H9 (cell line): ENCODE measurements around the gene GPS1. TPM values are rescaled to one million over a fixed set of nuclear protein-coding genes. Genes with fewer than 3 reads are reported as not detected.

ENCODE experiments used
- DNase-seq: peaks from one replicate; pipeline ENCODE4 v3.0.0-alpha.2; 2017
- H2AFZ ChIP-seq: one replicate; pipeline ENCODE4 v1.6.1; 2013; ENCODE audit warnings: mild to moderate bottlenecking, low read length, control low read depth, moderate library complexity
- H2AK5ac ChIP-seq: 2 replicates; pipeline ENCODE4 v1.6.1; 2013; ENCODE audit warnings: low read length, control low read depth, mixed read lengths; ENCODE audit not compliant: insufficient read length
- H2BK120ac ChIP-seq: one replicate; pipeline ENCODE4 v1.6.1; 2013; ENCODE audit warnings: low read depth, mild to moderate bottlenecking, low read length, control low read depth, inconsistent platforms; ENCODE audit not compliant: poor library complexity, severe bottlenecking
- H2BK12ac ChIP-seq: 2 replicates; pipeline ENCODE4 v1.6.1; 2013; ENCODE audit warnings: low read length, control low read depth, mixed read lengths, low read depth; ENCODE audit not compliant: insufficient read length
- H2BK15ac ChIP-seq: 2 replicates; pipeline ENCODE4 v1.6.1; 2013; ENCODE audit warnings: low read depth, low read length, control low read depth
- H2BK20ac ChIP-seq: one replicate; pipeline ENCODE4 v1.6.1; 2013; ENCODE audit warnings: low read depth, mild to moderate bottlenecking, low read length, control low read depth, inconsistent platforms; ENCODE audit not compliant: poor library complexity, severe bottlenecking
- H2BK5ac ChIP-seq: 2 replicates; pipeline ENCODE4 v1.6.1; 2013; ENCODE audit warnings: low read length, control low read depth, mixed read lengths; ENCODE audit not compliant: insufficient read length
- H3K14ac ChIP-seq: 2 replicates; pipeline ENCODE4 v1.6.1; 2013; ENCODE audit warnings: low read length, control low read depth; ENCODE audit not compliant: insufficient read depth
- H3K18ac ChIP-seq: 2 replicates; pipeline ENCODE4 v1.6.1; 2013; ENCODE audit warnings: low read depth, mild to moderate bottlenecking, mixed read lengths, low read length, control low read depth; ENCODE audit not compliant: insufficient read length
- H3K23ac ChIP-seq: 2 replicates; pipeline ENCODE4 v1.6.1; 2013; ENCODE audit warnings: low read length, control low read depth, mixed read lengths, low read depth; ENCODE audit not compliant: insufficient read length
- H3K23me2 ChIP-seq: 2 replicates; pipeline ENCODE4 v1.6.1; 2013; ENCODE audit warnings: low read depth, mild to moderate bottlenecking, mixed read lengths, low read length, control low read depth; ENCODE audit not compliant: insufficient read length, poor library complexity, severe bottlenecking
- H3K27ac ChIP-seq: 2 replicates; pipeline ENCODE4 v1.5.1; 2013; ENCODE audit warnings: low read length, control low read depth, mixed read lengths, low read depth; ENCODE audit not compliant: insufficient read length
- H3K27me3 ChIP-seq: 2 replicates; pipeline ENCODE4 v1.6.1; 2013; ENCODE audit warnings: low read length, control low read depth, inconsistent platforms; ENCODE audit not compliant: insufficient read depth
- H3K4ac ChIP-seq: 2 replicates; pipeline ENCODE4 v1.6.1; 2013; ENCODE audit warnings: low read depth, mild to moderate bottlenecking, control low read depth, inconsistent platforms, low read length, moderate library complexity
- H3K4me1 ChIP-seq: 2 replicates; pipeline ENCODE4 v1.6.1; 2013; ENCODE audit warnings: low read length, control low read depth, inconsistent platforms; ENCODE audit not compliant: insufficient read depth
- H3K4me2 ChIP-seq: 2 replicates; pipeline ENCODE4 v1.6.1; 2013; ENCODE audit warnings: low read length, control low read depth, mixed read lengths; ENCODE audit not compliant: insufficient read length, insufficient read depth
- H3K56ac ChIP-seq: 2 replicates; pipeline ENCODE4 v1.6.1; 2013; ENCODE audit warnings: low read depth, mild to moderate bottlenecking, mixed read lengths, low read length, control low read depth; ENCODE audit not compliant: insufficient read length
- H3K79me1 ChIP-seq: 2 replicates; pipeline ENCODE4 v1.6.1; 2013; ENCODE audit warnings: low read depth, mild to moderate bottlenecking, moderate library complexity, low read length, control low read depth, inconsistent platforms; ENCODE audit not compliant: insufficient read depth, poor library complexity, severe bottlenecking
- H3K79me2 ChIP-seq: 2 replicates; pipeline ENCODE4 v1.6.1; 2013; ENCODE audit warnings: low read length, control low read depth, inconsistent platforms; ENCODE audit not compliant: insufficient read depth
- H3K9ac ChIP-seq: 2 replicates; pipeline ENCODE4 v1.6.1; 2013; ENCODE audit warnings: low read length, control low read depth, mixed read lengths; ENCODE audit not compliant: insufficient read length; ENCODE audit errors: extremely low read depth
- H3K9me3 ChIP-seq: one replicate; pipeline ENCODE4 v1.6.1; 2013; ENCODE audit warnings: low read depth, low read length, inconsistent platforms; ENCODE audit not compliant: control insufficient read depth
- H3T11ph ChIP-seq: one replicate; pipeline ENCODE4 v1.6.1; 2013; ENCODE audit warnings: mild to moderate bottlenecking, low read length, control low read depth, inconsistent platforms
- H4K20me1 ChIP-seq: one replicate; pipeline ENCODE4 v1.6.1; 2013; ENCODE audit not compliant: control insufficient read depth, insufficient read length, insufficient read depth
- H4K5ac ChIP-seq: 2 replicates; pipeline ENCODE4 v1.6.1; 2013; ENCODE audit warnings: low read depth, mild to moderate bottlenecking, mixed read lengths, low read length, control low read depth; ENCODE audit not compliant: insufficient read length
- H4K8ac ChIP-seq: replicated peaks from 2 replicates; pipeline ENCODE4 v1.6.1; 2013; ENCODE audit warnings: low read length, control low read depth, mixed read lengths, low read depth; ENCODE audit not compliant: insufficient read length
- H4K91ac ChIP-seq: 2 replicates; pipeline ENCODE4 v1.6.1; 2013; ENCODE audit warnings: low read depth, mild to moderate bottlenecking, moderate library complexity, mixed read lengths, low read length, control low read depth; ENCODE audit not compliant: insufficient read length
- H3K27ac Mint-ChIP-seq, 3 experiments: 2 replicates in 2 of 3; 3 replicates in 1 of 3; pipeline ENCODE4 v1.8.0; 2020 to 2021; ENCODE audit warnings: mixed read lengths in 3 of 3, mild to moderate bottlenecking in 1 of 3, moderate library complexity in 1 of 3
- H3K27me3 Mint-ChIP-seq: 2 replicates; pipeline ENCODE4 v1.8.0; 2021; ENCODE audit warnings: low read depth, mild to moderate bottlenecking, moderate library complexity, mixed read lengths
- H3K36me3 Mint-ChIP-seq, 3 experiments: 2 replicates in 2 of 3; 3 replicates in 1 of 3; pipeline ENCODE4 v1.8.0; 2020 to 2021; ENCODE audit warnings: low read depth in 3 of 3, mixed read lengths in 3 of 3; ENCODE audit not compliant: insufficient read depth in 1 of 3
- H3K4me1 Mint-ChIP-seq, 2 experiments: 2 replicates each; pipeline ENCODE4 v1.8.0; 2020; ENCODE audit warnings: mixed read lengths in 2 of 2
- H3K4me3 Mint-ChIP-seq, 2 experiments: 2 replicates in 1 of 2; 3 replicates in 1 of 2; pipeline ENCODE4 v1.8.0; 2020 to 2021; ENCODE audit warnings: mild to moderate bottlenecking in 2 of 2, mixed read lengths in 2 of 2, moderate library complexity in 1 of 2
- H3K9me3 Mint-ChIP-seq, 2 experiments: 2 replicates in 1 of 2; 3 replicates in 1 of 2; pipeline ENCODE4 v1.8.0; 2020; ENCODE audit warnings: mild to moderate bottlenecking in 2 of 2, mixed read lengths in 2 of 2, moderate library complexity in 1 of 2
- CTCF ChIP-seq: fragments of 200-600 bp; sonication (generic); conservative IDR thresholded peaks from 3 replicates; pipeline ENCODE4 v1.8.0; 2021; ENCODE audit warnings: antibody characterized with exemption, mild to moderate bottlenecking
- WGBS: extraction: QIAGEN DNeasy Blood & Tissue Kit; methylation state at CpG from one replicate; pipeline ENCODE4 v1.1.7; 2013; ENCODE audit warnings: missing lambda C conversion rate, low lambda C conversion rate, mixed read lengths; ENCODE audit not compliant: insufficient read length; ENCODE audit errors: extremely low coverage; 5-methylcytosine and 5-hydroxymethylcytosine counted together
- total RNA-seq: library from RNA; stranded (reverse); gene quantifications from 2 replicates; pipeline ENCODE4 v1.2.1, GENCODE V29; 2021

GPS1 gene
- total RNA-seq, 1 experiment from 2014 or later: 164 TPM

DNA sequence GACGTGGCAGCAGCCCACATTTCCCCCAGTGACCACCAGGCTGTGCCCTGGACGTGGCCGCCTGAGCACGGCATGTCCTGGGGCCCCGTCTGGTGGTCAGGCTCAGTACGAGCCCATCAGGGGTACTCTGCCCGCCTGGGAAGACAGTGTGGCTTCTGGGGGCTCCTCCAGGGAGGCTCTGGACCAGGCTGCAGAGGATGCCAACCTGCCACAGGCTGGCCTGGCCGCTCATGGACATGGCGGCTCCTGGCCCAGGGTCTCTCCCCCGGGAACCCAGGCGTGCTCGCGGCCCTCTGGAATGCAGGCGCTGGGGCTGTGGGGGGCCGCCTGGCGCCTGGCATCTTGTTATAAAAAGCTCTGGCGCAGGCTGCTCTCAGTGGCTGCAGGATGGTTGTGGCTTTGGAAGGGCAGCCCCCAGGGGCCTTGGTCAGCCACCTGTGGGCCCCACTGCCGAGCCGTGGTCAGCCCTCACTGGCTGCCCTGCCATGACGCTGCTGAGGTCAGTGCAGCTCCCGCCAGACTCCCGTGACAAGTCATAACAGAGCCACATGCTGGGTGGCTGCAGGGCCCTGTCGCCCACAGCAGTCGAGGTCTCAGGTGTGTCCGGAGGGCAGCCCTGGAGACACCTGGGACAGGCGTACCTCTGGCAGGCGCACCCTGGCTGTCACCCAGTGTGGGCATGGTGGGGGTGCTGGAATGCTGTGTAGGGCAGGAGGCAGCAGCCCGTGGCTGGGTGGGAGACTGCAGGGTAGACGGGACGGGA is 44.0 kb upstream of the GPS1 start:
- Histone ChIP-seq H3K23me2 (no peaks in the 10 kb centered on the region), H4K91ac (no peak overlapping the region), H3K27ac (no peak overlapping the region), H3K9ac (no peak overlapping the region), H3T11ph (no peak overlapping the region), H4K5ac (no peak overlapping the region), H2BK12ac (no peak overlapping the region), H2AFZ (no peak overlapping the region), H3K79me1 (no peaks in the 10 kb centered on the region), H3K23ac (no peak overlapping the region), H2BK20ac (no peak overlapping the region), H2BK120ac (no peak overlapping the region), H2AK5ac (no peak overlapping the region), H2BK5ac (no peak overlapping the region), H2BK15ac (no peak overlapping the region; the same call in 1 of the 2 replicates), H4K20me1 (no peaks in the 10 kb centered on the region), H3K4me2 (no peak overlapping the region), H4K8ac (no peak overlapping the region), H3K14ac (no peak overlapping the region), H3K4ac (no peak overlapping the region), H3K4me1 (no peaks in the 10 kb centered on the region), H3K56ac (no peak overlapping the region), H3K18ac (no peak overlapping the region), H3K27me3 (no peaks in the 10 kb centered on the region), H3K9me3 (no peaks in the 10 kb centered on the region), H3K79me2 (no peaks in the 10 kb centered on the region)
- no peaks in the 10 kb centered on the region for H3K9me3 Mint-ChIP-seq
- H3K4me1 Mint-ChIP-seq: no peaks in the 10 kb centered on the region
- no peak for DNase-seq
- H3K27me3 Mint-ChIP-seq: no peaks in the 10 kb centered on the region; the same call in 1 of the 2 replicates
- no peak for TF ChIP-seq CTCF
- no peak overlapping the region for H3K4me3 Mint-ChIP-seq
- no peaks in the 10 kb centered on the region for H3K36me3 Mint-ChIP-seq
- no CpG with 5 or more reads among the region's 30 CpGs for WGBS
- no peak overlapping the region for H3K27ac Mint-ChIP-seq
